Mesendoderm (in vitro differentiated cells): ENCODE data around the gene TNFSF10.

Source experiments
- DNase-seq: peaks from one replicate; pipeline ENCODE4 v3.0.0; 2013
- H2AK5ac ChIP-seq: 2 replicates; pipeline ENCODE4 v1.6.1; 2013; ENCODE audit warnings: low read length, inconsistent platforms
- H2BK120ac ChIP-seq: 2 replicates; pipeline ENCODE4 v1.6.1; 2013; ENCODE audit warnings: low read depth, mild to moderate bottlenecking, low read length, moderate library complexity, mixed read lengths
- H2BK15ac ChIP-seq: replicated peaks from 2 replicates; pipeline ENCODE4 v1.6.1; 2013; ENCODE audit warnings: low read depth, mild to moderate bottlenecking, moderate library complexity
- H2BK5ac ChIP-seq: 2 replicates; pipeline ENCODE4 v1.6.1; 2013; ENCODE audit warnings: low read length, inconsistent platforms
- H3K18ac ChIP-seq: 2 replicates; pipeline ENCODE4 v1.6.1; 2013; ENCODE audit warnings: mild to moderate bottlenecking, low read length, mixed read lengths
- H3K23ac ChIP-seq: one replicate; pipeline ENCODE4 v1.6.1; 2013; ENCODE audit warnings: low read length
- H3K27ac ChIP-seq: 2 replicates; pipeline ENCODE4 v1.5.1; 2013; ENCODE audit warnings: low read depth, mild to moderate bottlenecking, inconsistent platforms, low read length, moderate library complexity
- H3K27me3 ChIP-seq: 2 replicates; pipeline ENCODE4 v1.6.1; 2013; ENCODE audit warnings: low read length, control low read depth, mild to moderate bottlenecking, inconsistent platforms; ENCODE audit not compliant: insufficient read depth, poor library complexity
- H3K36me3 ChIP-seq: 2 replicates; pipeline ENCODE4 v1.6.1; 2013; ENCODE audit warnings: low read length, inconsistent platforms; ENCODE audit not compliant: control insufficient read depth, insufficient read depth
- H3K4ac ChIP-seq: one replicate; pipeline ENCODE4 v1.6.1; 2013; ENCODE audit warnings: low read depth, mild to moderate bottlenecking, low read length, moderate library complexity
- H3K4me1 ChIP-seq: 2 replicates; pipeline ENCODE4 v1.6.1; 2013; ENCODE audit warnings: low read depth, low read length, inconsistent platforms; ENCODE audit not compliant: control insufficient read depth
- H3K4me2 ChIP-seq: 2 replicates; pipeline ENCODE4 v1.6.1; 2013; ENCODE audit warnings: low read length
- H3K4me3 ChIP-seq: 2 replicates; pipeline ENCODE4 v1.5.1; 2013; ENCODE audit warnings: mild to moderate bottlenecking, low read length
- H3K56ac ChIP-seq: one replicate; pipeline ENCODE4 v1.6.1; 2013; ENCODE audit warnings: low read length
- H3K79me1 ChIP-seq: 2 replicates; pipeline ENCODE4 v1.6.1; 2013; ENCODE audit warnings: low read length, inconsistent platforms
- H3K79me2 ChIP-seq: 2 replicates; pipeline ENCODE4 v1.6.1; 2013; ENCODE audit warnings: mild to moderate bottlenecking, low read length; ENCODE audit not compliant: control insufficient read depth, insufficient read depth
- H3K9ac ChIP-seq: 2 replicates; pipeline ENCODE4 v1.6.1; 2013; ENCODE audit warnings: low read length, inconsistent platforms
- H4K5ac ChIP-seq: one replicate; pipeline ENCODE4 v1.6.1; 2013; ENCODE audit warnings: low read length
- H4K8ac ChIP-seq: one replicate; pipeline ENCODE4 v1.6.1; 2013; ENCODE audit warnings: low read depth, mild to moderate bottlenecking, control low read depth, low read length, moderate library complexity
- WGBS: extraction: QIAGEN DNeasy Blood & Tissue Kit; methylation state at CpG from one replicate; pipeline ENCODE4 v1.1.7; 2013; ENCODE audit warnings: low lambda C conversion rate, missing lambda C conversion rate; ENCODE audit not compliant: insufficient coverage; ENCODE audit errors: extremely low coverage; 5-methylcytosine and 5-hydroxymethylcytosine counted together

Gene TNFSF10

DNA sequence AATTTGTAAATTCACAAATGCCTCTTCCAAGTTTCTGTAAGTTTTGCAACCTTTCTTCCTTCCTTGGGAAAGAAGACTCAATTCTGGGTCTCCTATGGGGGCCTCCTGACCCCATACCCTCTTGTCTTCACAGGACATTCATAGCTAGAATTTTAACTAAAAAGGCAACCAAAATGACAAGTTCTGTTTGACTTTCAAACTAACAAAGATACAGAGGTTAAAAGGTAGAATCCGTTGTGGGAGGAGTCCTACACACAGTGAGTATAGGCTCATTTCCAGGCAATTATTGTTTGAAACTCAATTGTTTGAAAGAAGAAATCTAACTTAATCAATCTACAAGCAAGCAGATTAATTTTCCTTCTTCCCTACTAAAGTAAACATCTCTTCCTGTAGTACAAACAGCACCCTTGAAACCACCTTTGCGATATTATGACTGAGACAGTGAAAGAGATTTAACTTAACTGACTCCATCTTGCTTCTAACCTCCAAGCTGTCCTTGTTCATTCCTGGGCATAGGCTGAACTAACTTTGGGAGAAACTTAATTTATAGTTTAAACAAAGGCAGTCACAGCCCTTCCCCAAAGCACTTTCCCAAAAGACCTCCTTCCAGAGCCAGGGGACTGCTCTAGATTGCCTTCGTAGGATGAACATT is 14.4 kb upstream of the TNFSF10 start:
- H2BK15ac ChIP-seq = no peak overlapping the region
- WGBS = no CpG with 5 or more reads among the region's 3 CpGs
- no peak overlapping the region for H2BK5ac ChIP-seq
- no peak overlapping the region for H3K27ac ChIP-seq
- DNase-seq = no peak
- no peak overlapping the region for H3K18ac ChIP-seq
- no peaks in the 10 kb centered on the region for H3K79me2 ChIP-seq
- no peak overlapping the region for H3K4ac ChIP-seq
- H2BK120ac ChIP-seq = no peak overlapping the region
- H3K36me3 ChIP-seq = no peaks in the 10 kb centered on the region
- no peak overlapping the region for H3K4me2 ChIP-seq
- H3K27me3 ChIP-seq = no peaks in the 10 kb centered on the region
- H3K9ac ChIP-seq = no peak overlapping the region
- no peak overlapping the region for H3K56ac ChIP-seq
- H4K5ac ChIP-seq = no peak overlapping the region
- H3K23ac ChIP-seq = no peak overlapping the region
- no peaks in the 10 kb centered on the region for H3K4me1 ChIP-seq
- no peak overlapping the region for H2AK5ac ChIP-seq
- no peaks in the 10 kb centered on the region for H3K79me1 ChIP-seq
- H4K8ac ChIP-seq = no peak overlapping the region
- H3K4me3 ChIP-seq = no peak overlapping the region

DNA sequence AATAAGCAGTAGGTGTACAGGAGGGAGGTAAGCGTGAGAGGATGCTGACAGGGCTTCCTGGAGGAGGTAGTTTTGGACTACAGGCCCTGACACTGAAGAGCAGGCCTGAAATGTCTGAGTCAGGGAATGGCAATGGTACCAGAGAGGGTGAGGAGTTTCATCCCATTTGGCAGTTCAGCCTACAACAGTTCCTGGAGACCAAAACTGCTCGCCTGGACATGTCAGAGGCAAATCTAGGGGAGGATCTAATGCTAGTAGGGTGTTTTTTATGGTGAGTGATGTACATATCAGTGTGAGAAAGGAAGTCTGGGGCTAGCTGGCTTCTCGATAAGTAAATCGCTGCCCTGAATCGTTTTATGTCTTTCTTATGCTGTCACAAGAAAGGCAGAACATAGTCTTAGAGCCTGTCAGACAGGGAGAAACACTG is 13.8 kb upstream of the TNFSF10 start:
- H2BK15ac ChIP-seq = no peak overlapping the region
- no peak overlapping the region for H2AK5ac ChIP-seq
- no peaks in the 10 kb centered on the region for H3K4me1 ChIP-seq
- no peak overlapping the region for H3K9ac ChIP-seq
- no peaks in the 10 kb centered on the region for H3K36me3 ChIP-seq
- H3K18ac ChIP-seq = no peak overlapping the region
- no peak overlapping the region for H2BK120ac ChIP-seq
- no peak overlapping the region for H3K56ac ChIP-seq
- H3K79me1 ChIP-seq = no peaks in the 10 kb centered on the region
- H3K79me2 ChIP-seq = no peaks in the 10 kb centered on the region
- H3K4ac ChIP-seq = no peak overlapping the region
- H4K5ac ChIP-seq = no peak overlapping the region
- no peaks in the 10 kb centered on the region for H3K27me3 ChIP-seq
- no peak for DNase-seq
- H3K23ac ChIP-seq = no peak overlapping the region
- H3K4me3 ChIP-seq = no peak overlapping the region
- H3K4me2 ChIP-seq = no peak overlapping the region
- no peak overlapping the region for H2BK5ac ChIP-seq
- no CpG with 5 or more reads among the region's 5 CpGs for WGBS
- no peak overlapping the region for H4K8ac ChIP-seq
- no peak overlapping the region for H3K27ac ChIP-seq

DNA sequence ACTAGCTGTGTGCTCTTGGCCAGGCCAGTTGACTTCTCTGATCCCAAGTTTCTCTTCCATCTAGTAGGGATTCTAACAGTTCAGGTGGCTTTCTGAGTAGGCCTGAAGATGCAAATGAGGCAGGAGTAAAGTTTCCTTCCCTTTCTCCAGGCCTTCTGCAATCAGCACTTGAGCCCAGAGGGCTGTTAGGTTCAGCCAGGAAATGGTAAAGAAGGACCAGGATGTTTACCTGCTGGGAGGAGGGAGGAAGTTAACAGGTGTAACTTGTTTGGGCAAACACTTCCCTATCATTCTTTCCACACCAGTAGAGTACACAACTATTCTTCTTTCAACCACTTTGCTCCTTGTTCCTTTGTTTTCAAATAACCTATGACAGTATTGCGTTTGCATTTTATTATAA is 13.3 kb upstream of the TNFSF10 start:
- Histone ChIP-seq H4K5ac (no peak overlapping the region), H3K4me2 (no peak overlapping the region), H2BK15ac (no peak overlapping the region), H2AK5ac (no peak overlapping the region), H3K36me3 (no peaks in the 10 kb centered on the region), H3K79me2 (no peaks in the 10 kb centered on the region), H3K4me3 (no peak overlapping the region), H3K27me3 (no peaks in the 10 kb centered on the region), H3K4me1 (no peaks in the 10 kb centered on the region), H3K4ac (no peak overlapping the region), H3K56ac (no peak overlapping the region), H3K23ac (no peak overlapping the region), H3K79me1 (no peaks in the 10 kb centered on the region), H3K9ac (no peak overlapping the region), H2BK120ac (no peak overlapping the region), H3K18ac (no peak overlapping the region), H3K27ac (no peak overlapping the region), H4K8ac (no peak overlapping the region), H2BK5ac (no peak overlapping the region)
- peak; percentile 17 for DNase-seq
- no CpG with 5 or more reads among the region's 1 CpG for WGBS

DNA sequence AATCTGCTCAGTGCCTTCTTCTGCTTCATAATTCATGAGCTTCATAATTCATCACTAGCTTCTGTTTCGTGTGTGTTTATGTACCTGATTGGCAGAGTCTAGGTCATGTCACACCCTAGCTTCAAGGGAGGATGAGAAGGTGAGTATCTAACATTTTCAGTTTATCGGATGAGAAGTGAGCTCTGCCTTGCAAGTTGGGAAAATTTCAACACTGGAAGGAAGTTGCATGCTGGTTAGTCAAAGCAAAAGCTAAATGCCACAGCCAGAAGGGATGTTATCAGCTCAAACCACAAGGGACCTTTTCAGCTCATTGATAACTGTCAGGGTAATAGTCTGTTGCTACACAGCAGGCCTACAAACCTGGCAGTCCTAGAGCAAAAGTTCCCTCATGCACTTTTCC is 7.3 kb upstream of the TNFSF10 start:
- H2AK5ac ChIP-seq = no peak overlapping the region
- H2BK15ac ChIP-seq = no peak overlapping the region
- H3K23ac ChIP-seq = no peak overlapping the region
- WGBS = no CpG with 5 or more reads among the region's 2 CpGs
- H3K56ac ChIP-seq = no peak overlapping the region
- H3K27ac ChIP-seq = no peak overlapping the region
- H3K18ac ChIP-seq = no peak overlapping the region
- H3K4ac ChIP-seq = no peak overlapping the region
- no peaks in the 10 kb centered on the region for H3K79me2 ChIP-seq
- H3K36me3 ChIP-seq = no peaks in the 10 kb centered on the region
- no peak overlapping the region for H3K4me3 ChIP-seq
- no peak overlapping the region for H2BK120ac ChIP-seq
- no peak overlapping the region for H3K9ac ChIP-seq
- H3K27me3 ChIP-seq = no peaks in the 10 kb centered on the region
- peak; percentile 65 for DNase-seq
- H3K79me1 ChIP-seq = no peaks in the 10 kb centered on the region
- no peak overlapping the region for H3K4me2 ChIP-seq
- no peak overlapping the region for H2BK5ac ChIP-seq
- H4K5ac ChIP-seq = no peak overlapping the region
- no peaks in the 10 kb centered on the region for H3K4me1 ChIP-seq
- H4K8ac ChIP-seq = no peak overlapping the region

DNA sequence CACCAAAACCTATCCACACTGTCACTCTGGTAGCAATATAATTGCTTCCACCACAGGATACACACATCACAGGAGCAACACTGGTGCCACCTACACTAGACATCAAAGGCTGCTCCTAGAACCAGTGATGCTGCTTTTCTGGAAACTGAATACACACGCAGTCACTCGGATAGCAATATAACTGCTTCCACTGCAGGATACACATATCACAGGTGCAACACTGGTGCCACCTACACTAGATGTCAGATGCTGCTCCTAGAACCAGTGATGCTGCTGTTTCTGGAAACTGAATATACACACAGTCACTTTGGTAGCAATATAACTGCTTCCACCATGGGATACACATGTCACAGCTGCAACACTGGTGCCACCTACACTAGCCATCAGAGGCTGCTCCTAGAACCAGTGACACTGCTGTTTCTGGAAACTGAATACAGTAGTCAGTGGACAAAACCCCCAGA is 6.9 kb upstream of the TNFSF10 start:
- H3K56ac ChIP-seq = no peak overlapping the region
- H3K4me2 ChIP-seq = no peak overlapping the region
- H3K9ac ChIP-seq = no peak overlapping the region
- no peaks in the 10 kb centered on the region for H3K79me2 ChIP-seq
- no peaks in the 10 kb centered on the region for H3K36me3 ChIP-seq
- no peak overlapping the region for H2AK5ac ChIP-seq
- H4K8ac ChIP-seq = no peak overlapping the region
- no peak overlapping the region for H3K4ac ChIP-seq
- no peaks in the 10 kb centered on the region for H3K27me3 ChIP-seq
- no peak overlapping the region for H2BK15ac ChIP-seq
- H2BK5ac ChIP-seq = no peak overlapping the region
- H3K79me1 ChIP-seq = no peaks in the 10 kb centered on the region
- no peaks in the 10 kb centered on the region for H3K4me1 ChIP-seq
- H3K4me3 ChIP-seq = no peak overlapping the region
- no peak overlapping the region for H2BK120ac ChIP-seq
- H3K23ac ChIP-seq = no peak overlapping the region
- DNase-seq = no peak
- no peak overlapping the region for H4K5ac ChIP-seq
- no CpG with 5 or more reads among the region's 2 CpGs for WGBS
- no peak overlapping the region for H3K18ac ChIP-seq
- no peak overlapping the region for H3K27ac ChIP-seq

DNA sequence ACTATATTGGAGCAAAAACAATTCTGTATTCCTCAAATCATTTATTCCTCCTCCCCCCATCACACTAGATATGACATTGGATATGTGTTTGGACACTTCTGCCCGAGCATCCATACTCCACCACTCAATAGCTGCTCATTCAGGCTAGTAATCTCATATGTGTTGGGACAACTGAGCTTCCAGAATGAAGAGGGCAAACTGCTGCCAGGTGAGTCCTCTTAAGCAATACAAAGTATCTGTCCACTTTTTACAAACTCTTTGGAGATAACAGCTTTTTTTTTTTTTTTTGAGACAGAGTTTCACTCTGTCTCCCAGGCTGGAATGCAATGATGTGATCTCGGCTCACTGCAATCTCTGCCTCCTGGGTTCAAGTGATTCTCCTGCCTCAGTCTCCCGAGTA is 5.4 kb upstream of the TNFSF10 start:
- Histone ChIP-seq H3K4me3 (no peak overlapping the region), H3K27me3 (no peaks in the 10 kb centered on the region), H4K8ac (no peak overlapping the region)

More for the DNA sequence above, 5.4 kb upstream of the TNFSF10 start:
- Histone ChIP-seq H2BK120ac (no peak overlapping the region), H2BK5ac (no peak overlapping the region), H3K4ac (no peak overlapping the region), H3K23ac (no peak overlapping the region), H3K4me1 (no peaks in the 10 kb centered on the region), H4K5ac (no peak overlapping the region), H3K27ac (no peak overlapping the region), H3K56ac (no peak overlapping the region), H3K79me2 (no peaks in the 10 kb centered on the region), H3K9ac (no peak overlapping the region), H3K4me2 (no peak overlapping the region), H3K79me1 (no peaks in the 10 kb centered on the region), H3K18ac (no peak overlapping the region), H3K36me3 (no peaks in the 10 kb centered on the region), H2AK5ac (no peak overlapping the region), H2BK15ac (no peak overlapping the region)
- no CpG with 5 or more reads among the region's 3 CpGs for WGBS
- no peak for DNase-seq
